ENCODE results near the gene ELOVL5.
"Not testable (repeated sequence)": the region's sequence is repeated elsewhere in the genome, so short reads cannot be mapped to it uniquely, and the experiment has no call there.

ELOVL5 gene

GRCh38 chr6:53306819-53307347 lies 41.9 kb downstream of the ELOVL5 start:
- no peak for DNase-seq (ENCODE audit: low read depth in 3 of 3, low spot score in 1 of 3)

GRCh38 chr6:53306217-53306616 lies 42.5 kb downstream of the ELOVL5 start:
- DNase-seq (ENCODE audit: low read depth in 3 of 3, low spot score in 1 of 3) = not testable (repeated sequence)

DNA sequence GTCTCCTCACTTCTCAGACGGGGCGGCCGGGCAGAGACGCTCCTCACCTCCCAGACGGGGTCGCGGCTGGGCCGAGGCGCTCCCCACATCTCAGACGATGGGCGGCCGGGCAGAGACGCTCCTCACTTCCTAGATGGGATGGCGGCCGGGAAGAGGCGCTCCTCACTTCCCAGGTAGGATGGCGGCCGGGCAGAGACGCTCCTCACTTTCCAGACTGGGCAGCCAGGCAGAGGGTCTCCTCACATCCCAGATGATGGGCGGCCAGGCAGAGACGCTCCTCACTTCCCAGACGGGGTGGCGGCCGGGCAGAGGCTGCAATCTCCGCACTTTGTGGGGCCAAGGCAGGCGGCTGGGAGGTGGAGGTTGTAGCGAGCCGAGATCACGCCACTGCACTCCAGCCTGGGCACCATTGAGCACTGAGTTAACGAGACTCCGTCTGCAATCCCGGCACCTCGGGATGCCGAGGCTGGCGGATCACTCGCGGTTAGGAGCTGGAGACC lies 43.2 kb downstream of the ELOVL5 start:
- DNase-seq (ENCODE audit: low read depth in 3 of 3, low spot score in 1 of 3) = not testable (repeated sequence)

DNA sequence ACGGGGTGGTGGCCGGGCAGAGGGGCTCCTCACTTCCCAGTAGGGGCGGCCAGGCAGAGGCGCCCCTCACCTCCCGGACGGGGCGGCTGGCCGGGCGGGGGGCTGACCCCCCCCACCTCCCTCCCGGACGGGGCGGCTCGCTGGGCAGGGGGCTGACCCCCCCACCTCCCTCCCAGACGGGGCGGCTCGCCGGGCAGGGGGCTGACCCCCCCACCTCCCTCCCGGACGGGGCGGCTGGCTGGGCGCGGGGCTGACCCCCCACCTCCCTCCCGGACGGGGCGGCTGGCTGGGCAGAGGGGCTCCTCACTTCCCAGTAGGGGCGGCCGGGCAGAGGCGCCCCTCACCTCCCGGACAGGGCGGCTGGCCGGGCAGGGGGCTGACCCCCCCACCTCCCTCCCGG lies 43.8 kb downstream of the ELOVL5 start:
- not testable (repeated sequence) for DNase-seq (ENCODE audit: low read depth in 3 of 3, low spot score in 1 of 3)

DNA sequence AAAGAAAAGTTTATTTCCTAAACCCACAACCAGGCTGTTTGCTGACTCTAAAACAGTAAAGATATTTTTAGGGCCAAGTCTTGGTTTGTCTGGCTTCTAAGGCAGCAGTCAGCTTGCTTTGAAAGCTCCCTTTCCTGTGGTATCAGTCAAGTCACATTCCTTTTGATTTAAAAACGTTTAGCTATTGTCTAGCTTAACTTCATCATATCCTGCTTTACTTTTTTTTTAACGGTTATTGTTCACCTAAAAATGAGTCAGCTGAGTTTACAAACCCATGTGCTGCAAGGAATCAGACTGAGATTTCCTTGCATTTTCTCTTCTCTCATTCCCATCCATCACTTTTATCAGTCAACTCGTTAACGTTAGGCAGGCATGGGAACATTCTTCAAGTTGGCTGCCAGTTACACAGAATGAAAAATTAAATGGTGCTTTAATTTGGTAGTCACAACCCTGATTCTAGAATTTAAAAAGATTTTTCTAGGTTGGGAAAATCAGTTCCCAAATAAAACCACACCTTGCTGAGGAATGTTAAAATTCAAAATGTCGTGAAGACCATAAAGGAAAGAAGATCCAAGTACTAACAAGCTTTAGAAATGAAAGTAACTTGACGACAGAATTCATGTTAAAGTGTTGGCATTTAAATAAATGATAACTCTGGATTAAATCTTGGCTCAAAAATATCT lies 45.9 kb downstream of the ELOVL5 start:
- DNase-seq (ENCODE audit: low read depth in 3 of 3, low spot score in 1 of 3) = no peak

DNA sequence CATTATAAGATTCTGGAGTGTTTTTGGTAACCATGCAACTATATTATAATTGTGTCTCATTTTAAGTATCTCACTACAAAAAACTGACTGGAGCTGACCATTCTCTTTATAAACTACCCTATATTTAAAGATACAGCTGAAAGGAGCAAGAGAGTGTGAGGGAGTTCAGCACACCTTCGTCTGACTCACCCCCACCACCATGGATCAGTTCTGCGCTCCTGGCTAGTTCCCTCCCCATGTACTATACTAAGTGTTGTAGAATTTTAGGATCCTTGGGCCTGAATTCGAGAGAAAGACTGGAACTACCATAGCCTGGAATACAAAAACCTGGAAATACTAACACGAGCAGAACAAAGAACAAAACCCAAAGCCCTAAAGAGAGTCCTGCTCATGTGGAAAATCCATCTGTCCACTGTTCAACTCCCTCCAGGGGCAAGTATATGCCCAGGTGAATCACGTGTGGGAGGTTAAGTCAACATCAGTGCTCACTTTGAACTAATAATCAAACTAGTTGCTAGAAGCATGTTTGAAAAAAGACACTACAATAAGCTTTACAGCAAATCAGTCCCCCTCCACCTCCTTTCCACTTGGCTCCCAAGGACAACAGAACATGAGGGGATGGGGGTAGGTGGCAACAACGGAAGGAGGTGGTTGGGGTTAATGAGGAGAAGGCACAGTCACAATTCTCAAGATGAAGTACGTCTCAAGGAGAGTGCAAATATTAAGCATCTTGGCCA lies 46.8 kb downstream of the ELOVL5 start:
- DNase-seq (ENCODE audit: low read depth in 3 of 3, low spot score in 1 of 3) = no peak

DNA sequence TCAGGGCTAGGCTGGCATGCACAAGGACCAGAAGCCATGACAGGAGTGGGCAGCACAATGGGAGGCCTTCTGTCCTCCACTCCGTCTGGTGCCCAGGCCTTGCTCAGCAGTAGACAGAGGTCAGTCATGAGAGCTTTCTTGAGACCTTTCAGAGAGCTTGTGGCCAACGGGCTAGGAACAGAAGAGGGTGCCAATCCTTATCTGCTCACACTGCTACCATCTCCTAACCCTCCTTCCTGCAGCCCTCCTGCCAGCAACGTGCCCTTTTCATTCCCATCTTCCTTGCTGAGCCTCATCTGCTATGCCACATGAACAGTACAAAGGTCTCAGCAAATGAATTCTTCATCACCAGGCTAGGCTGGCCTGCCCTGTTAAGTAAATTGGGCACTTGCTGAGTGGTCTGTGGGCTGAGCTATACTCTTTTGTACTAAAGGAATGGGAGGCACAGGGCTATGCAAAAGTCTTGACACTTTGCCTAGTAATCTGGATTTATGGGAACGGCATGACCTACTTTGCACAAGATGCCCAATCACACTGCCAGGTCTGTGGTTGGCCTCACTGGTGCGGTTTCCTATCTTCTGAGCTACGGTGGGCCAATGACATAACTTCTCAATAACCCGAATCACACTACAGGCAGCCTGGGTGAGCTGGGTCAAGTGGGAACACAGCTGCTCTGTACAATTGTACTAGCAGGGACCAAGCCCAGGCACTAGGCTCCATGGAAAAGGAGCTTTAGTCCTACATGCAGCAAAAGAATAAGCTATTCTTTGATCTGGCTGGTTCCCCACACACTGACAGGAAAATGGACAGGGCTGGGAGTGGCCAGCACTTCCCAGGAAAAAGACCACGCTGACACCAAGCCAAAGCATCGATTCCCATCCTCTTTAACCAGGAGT lies 47.8 kb downstream of the ELOVL5 start:
- DNase-seq (ENCODE audit: low read depth in 3 of 3, low spot score in 1 of 3) = no peak

GRCh38 chr6:53299331-53300005 lies 49.3 kb downstream of the ELOVL5 start:
- DNase-seq (ENCODE audit: low read depth in 3 of 3, low spot score in 1 of 3) = no peak

DNA sequence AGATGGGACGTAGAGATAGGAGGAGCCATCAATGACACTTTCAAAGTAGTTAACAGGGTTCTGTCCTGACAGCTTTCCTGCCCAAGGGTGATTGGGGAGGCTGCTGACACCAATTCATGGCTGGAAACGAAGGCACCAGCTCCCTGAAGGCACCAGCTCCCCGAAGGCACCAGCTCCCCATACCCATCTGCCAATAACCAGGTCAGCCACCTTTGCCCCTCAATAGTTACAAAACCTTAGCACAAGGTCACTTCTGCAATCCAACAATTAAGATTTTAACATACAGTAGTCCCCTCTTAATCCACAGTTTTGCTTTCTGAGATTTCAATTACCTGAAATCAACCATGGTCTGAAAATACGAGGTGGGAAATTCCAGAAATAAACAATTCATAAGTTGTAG lies 51.7 kb downstream of the ELOVL5 start:
- no peak for DNase-seq (ENCODE audit: low read depth in 3 of 3, low spot score in 1 of 3)

DNA sequence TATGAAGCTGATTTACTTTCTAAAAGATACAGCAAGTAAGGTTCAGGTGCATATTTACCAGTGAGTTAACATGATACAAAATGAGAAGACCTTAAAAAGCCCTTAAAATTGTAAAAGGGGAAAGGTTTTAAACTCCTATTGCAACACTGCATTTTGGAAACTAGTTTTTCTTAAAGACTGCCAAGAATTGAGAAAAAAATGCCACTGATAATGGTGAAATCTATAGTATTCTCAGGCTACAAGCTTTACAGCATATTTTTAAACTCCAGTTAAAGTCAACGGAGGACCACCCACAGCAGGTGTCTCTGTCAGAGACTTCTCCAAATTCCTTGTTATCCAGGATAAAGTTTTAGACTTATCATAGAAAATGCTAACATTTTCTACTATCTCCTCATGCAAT lies 53.6 kb downstream of the ELOVL5 start:
- DNase-seq (ENCODE audit: low read depth in 3 of 3, low spot score in 1 of 3) = no peak

GRCh38 chr6:53294611-53295010 lies 54.1 kb downstream of the ELOVL5 start:
- DNase-seq (ENCODE audit: low read depth in 3 of 3, low spot score in 1 of 3) = no peak

- no peak for DNase-seq (ENCODE audit: low read depth in 3 of 3, low spot score in 1 of 3)
Measured at GRCh38 chr6:53294095-53294494, 54.7 kb downstream of the ELOVL5 start.

GRCh38 chr6:53293691-53294090 lies 55.1 kb downstream of the ELOVL5 start:
- DNase-seq (ENCODE audit: low read depth in 3 of 3, low spot score in 1 of 3) = no peak

- DNase-seq (ENCODE audit: low read depth in 3 of 3, low spot score in 1 of 3) = no peak
Measured at GRCh38 chr6:53290537-53291510, 57.9 kb downstream of the ELOVL5 start.

DNA sequence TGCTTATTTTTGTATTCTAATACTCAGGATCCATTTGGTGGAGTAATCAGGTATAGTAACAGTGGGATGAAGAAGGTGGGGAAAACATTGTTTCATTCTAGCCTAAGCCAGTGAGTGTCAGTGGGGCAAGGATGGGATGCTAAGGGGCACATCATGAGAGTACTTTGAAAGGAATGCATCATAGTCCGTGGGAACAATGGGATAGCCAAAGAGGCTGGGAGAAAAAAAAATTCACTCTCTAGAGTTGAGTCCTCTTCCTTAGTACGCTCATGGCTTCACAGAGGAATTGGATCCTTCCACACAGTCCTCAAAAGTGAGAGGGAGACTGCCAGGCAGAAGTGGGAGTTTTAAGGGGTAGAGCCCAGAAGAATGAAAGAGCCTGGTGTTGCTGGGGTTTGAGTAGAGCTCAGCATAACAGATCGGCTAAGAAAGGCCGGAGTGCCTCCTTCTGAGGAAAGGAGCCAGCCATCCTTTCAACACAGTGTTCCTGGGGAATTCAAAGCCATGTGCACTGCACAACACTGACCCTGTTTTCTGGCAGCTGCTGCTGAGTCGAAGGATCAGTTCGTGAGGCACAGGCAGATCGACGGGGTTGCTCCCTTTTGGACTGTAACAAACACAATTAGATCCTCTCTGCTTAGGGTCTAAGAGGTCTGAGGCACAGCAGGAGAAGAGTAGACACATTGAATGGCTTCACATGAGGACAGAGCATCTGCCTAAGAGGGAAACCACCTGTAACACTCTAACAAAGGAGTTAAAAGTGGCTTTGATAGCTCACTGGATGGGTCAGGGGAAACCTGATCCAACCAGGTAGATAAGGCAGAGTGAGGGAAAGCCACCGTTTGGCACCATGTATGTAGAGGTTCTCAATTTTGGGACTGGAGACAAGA lies 61.2 kb downstream of the ELOVL5 start:
- DNase-seq (ENCODE audit: low read depth in 3 of 3, low spot score in 1 of 3) = no peak

DNA sequence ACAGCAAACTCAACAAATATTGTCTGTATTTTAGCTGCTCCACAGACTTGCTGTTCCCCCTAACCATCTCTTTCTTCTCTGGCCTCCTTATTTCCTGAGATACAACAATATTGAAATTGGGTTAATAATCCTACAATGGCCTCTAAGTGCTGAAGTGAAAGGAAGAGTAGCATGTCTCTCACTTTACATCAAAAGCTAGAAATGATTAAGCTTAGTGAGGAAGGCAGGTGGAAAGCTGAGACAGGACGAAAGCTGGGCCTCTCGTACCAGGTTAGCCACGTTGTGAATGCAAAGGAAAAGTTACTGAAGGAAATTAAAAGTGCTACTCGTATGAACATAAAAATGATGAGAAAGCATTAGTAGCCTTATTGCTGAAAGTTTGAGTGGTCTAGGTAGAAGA lies 63.8 kb downstream of the ELOVL5 start:
- DNase-seq (ENCODE audit: low read depth in 3 of 3, low spot score in 1 of 3) = no peak

DNA sequence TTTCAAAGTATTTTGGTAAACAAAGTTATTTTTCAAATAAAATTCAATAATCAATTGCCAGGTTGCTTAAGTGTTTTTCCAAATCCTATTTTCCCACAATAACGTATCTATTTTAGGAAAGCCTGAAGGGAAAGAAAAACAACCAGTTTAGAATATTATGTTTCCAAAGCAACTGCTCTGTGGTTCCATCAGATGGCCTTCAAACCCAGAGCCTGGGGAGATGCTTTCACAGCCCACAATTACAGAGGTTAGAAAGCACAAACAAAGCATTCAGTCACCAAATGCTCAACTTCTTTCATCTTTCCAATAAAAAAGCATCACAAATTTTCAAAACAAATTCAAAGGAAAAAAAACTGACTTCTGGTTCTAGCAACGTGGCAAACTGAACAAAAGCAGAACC lies 66.0 kb downstream of the ELOVL5 start:
- no peak for DNase-seq (ENCODE audit: low read depth in 3 of 3, low spot score in 1 of 3)

DNA sequence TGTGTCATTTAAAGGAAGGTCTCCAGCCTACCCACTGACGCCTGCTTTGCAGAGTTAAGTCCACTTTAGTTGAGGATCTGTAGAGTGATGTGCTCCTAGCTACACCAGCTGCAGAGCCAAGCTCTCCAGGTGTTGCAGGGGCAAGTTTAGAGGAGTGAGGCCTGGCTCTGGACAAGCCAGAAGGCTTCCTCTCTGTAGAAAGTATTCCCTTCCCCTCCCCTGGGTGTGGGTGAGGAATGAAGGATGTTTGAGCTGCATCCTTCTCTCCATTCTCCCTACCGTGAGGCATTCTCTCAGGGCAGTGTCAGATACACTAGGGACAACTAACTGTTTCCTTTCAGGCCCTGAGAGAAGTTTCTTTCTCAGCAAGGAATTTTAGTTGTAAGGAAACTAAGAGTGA lies 66.5 kb downstream of the ELOVL5 start:
- no peak for DNase-seq (ENCODE audit: low read depth in 3 of 3, low spot score in 1 of 3)
